Osteoblast (primary cell): ENCODE measurements around the gene CDADC1. TPM values are rescaled to one million over a fixed set of nuclear protein-coding genes. Genes with fewer than 3 reads are reported as not detected.

Experiments used
- DNase-seq: peaks from one replicate; pipeline ENCODE4 v3.0.0; 2011; ENCODE audit warnings: low spot score, mixed read lengths; ENCODE audit not compliant: insufficient read length; ENCODE audit errors: missing footprints
- H2AFZ ChIP-seq: 2 replicates; pipeline ENCODE4 v1.6.0; 2011; ENCODE audit warnings: mild to moderate bottlenecking, low read length
- H3K27ac ChIP-seq: 2 replicates; pipeline ENCODE4 v1.5.1; 2011; ENCODE audit warnings: mild to moderate bottlenecking, low read depth, low read length, moderate library complexity
- H3K27me3 ChIP-seq: 2 replicates; pipeline ENCODE4 v1.6.0; 2012; ENCODE audit warnings: mild to moderate bottlenecking, control low read depth, inconsistent platforms, low read length, moderate library complexity; ENCODE audit not compliant: insufficient read depth
- H3K36me3 ChIP-seq: 2 replicates; pipeline ENCODE4 v1.5.1; 2011; ENCODE audit warnings: mild to moderate bottlenecking, low read length, control low read depth, moderate library complexity; ENCODE audit not compliant: insufficient read depth
- H3K4me1 ChIP-seq: 2 replicates; pipeline ENCODE4 v1.5.1; 2011; ENCODE audit warnings: mild to moderate bottlenecking, low read length, control low read depth, moderate library complexity; ENCODE audit not compliant: insufficient read depth
- H3K4me2 ChIP-seq: 2 replicates; pipeline ENCODE4 v1.6.0; 2011; ENCODE audit warnings: mild to moderate bottlenecking, low read length; ENCODE audit not compliant: insufficient read depth
- H3K4me3 ChIP-seq: fragments of 200-600 bp; sonication (generic); 3 replicates; pipeline ENCODE4 v1.5.1; 2012; ENCODE audit warnings: mild to moderate bottlenecking, low read length, inconsistent platforms; ENCODE audit not compliant: insufficient read depth
- H3K79me2 ChIP-seq: 2 replicates; pipeline ENCODE4 v1.6.0; 2012; ENCODE audit warnings: mild to moderate bottlenecking, low read length, control low read depth, inconsistent platforms; ENCODE audit not compliant: insufficient read depth
- H3K9me3 ChIP-seq: 2 replicates; pipeline ENCODE4 v1.5.1; 2011; ENCODE audit warnings: low read depth, low read length, control low read depth
- H4K20me1 ChIP-seq: 2 replicates; pipeline ENCODE4 v1.6.0; 2012; ENCODE audit warnings: mild to moderate bottlenecking, low read length, control low read depth; ENCODE audit not compliant: insufficient read depth
- total RNA-seq: library from RNA; depleted of rRNA; stranded (reverse); fragments of >200 nt; gene quantifications from 2 replicates; pipeline ENCODE4 v1.2.3, GENCODE V29; 2012
- TF ChIP-seq, protein P1 (sequence below): IDR thresholded peaks from 2 replicates; pipeline ENCODE4 v1.5.1; 2011; ENCODE audit warnings: mild to moderate bottlenecking, low read depth, low read length, moderate library complexity; ENCODE audit errors: extremely low read depth

The CDADC1 gene
- total RNA-seq, 1 donor, result 3.6 TPM

DNA sequence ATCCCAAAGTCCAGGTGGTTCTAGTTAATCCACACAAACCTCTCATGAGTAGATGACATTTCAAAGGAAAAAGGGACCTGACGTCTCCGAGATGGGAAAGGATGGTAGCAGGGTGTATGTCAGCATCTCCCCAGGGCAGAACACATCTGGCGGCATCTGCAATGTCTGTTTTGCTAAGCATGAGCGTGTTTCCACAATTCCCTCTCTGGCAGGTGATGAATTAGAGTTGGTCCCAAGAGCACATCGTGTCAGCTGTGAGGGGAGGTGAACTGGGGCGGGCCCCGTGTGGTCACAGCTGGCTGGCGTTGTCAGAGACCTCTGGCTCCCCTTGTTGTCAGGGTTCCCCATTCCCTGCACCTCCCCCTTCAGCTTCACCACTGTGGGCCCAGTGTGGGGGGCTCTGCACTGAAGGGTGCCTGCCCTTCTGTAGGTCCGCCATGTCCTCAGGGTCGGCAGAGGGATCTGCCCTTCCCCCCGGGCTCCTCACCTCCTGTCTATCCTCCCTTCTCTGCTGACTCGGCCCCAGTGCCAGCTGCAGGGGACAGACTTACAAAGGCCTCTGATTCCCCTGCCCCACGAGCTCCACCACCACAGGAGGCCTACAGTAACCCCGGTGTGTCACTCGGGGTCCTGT is 58.2 kb downstream of the CDADC1 start:
- TF ChIP-seq, protein P1, sequence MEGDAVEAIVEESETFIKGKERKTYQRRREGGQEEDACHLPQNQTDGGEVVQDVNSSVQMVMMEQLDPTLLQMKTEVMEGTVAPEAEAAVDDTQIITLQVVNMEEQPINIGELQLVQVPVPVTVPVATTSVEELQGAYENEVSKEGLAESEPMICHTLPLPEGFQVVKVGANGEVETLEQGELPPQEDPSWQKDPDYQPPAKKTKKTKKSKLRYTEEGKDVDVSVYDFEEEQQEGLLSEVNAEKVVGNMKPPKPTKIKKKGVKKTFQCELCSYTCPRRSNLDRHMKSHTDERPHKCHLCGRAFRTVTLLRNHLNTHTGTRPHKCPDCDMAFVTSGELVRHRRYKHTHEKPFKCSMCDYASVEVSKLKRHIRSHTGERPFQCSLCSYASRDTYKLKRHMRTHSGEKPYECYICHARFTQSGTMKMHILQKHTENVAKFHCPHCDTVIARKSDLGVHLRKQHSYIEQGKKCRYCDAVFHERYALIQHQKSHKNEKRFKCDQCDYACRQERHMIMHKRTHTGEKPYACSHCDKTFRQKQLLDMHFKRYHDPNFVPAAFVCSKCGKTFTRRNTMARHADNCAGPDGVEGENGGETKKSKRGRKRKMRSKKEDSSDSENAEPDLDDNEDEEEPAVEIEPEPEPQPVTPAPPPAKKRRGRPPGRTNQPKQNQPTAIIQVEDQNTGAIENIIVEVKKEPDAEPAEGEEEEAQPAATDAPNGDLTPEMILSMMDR, result no peak
- H3K4me1 ChIP-seq, result peaks cover 21% of the 10 kb centered on the region
- no peak overlapping the region for H3K4me2 ChIP-seq
- no peaks in the 10 kb centered on the region for H3K27me3 ChIP-seq
- H4K20me1 ChIP-seq, result no peaks in the 10 kb centered on the region
- no peak overlapping the region for H3K4me3 ChIP-seq
- H3K27ac ChIP-seq, result no peak overlapping the region
- peak; percentile 23 for DNase-seq
- H2AFZ ChIP-seq, result no peak overlapping the region
- H3K79me2 ChIP-seq, result no peaks in the 10 kb centered on the region
- H3K36me3 ChIP-seq, result no peaks in the 10 kb centered on the region
- H3K9me3 ChIP-seq, result no peaks in the 10 kb centered on the region

GRCh38 chr13:49307365-49307764 is 59.6 kb downstream of the CDADC1 start:
- H3K27ac ChIP-seq, result no peak overlapping the region
- H3K4me2 ChIP-seq, result no peak overlapping the region
- H3K79me2 ChIP-seq, result no peaks in the 10 kb centered on the region
- no peaks in the 10 kb centered on the region for H4K20me1 ChIP-seq
- H3K4me1 ChIP-seq, result peaks cover 21% of the 10 kb centered on the region
- no peaks in the 10 kb centered on the region for H3K36me3 ChIP-seq
- no peaks in the 10 kb centered on the region for H3K27me3 ChIP-seq
- no peak for DNase-seq
- peak overlapping the region; percentile 57 for H2AFZ ChIP-seq
- no peak overlapping the region for H3K4me3 ChIP-seq
- TF ChIP-seq, protein P1, result no peak
- H3K9me3 ChIP-seq, result no peaks in the 10 kb centered on the region

GRCh38 chr13:49308097-49308875 is 60.6 kb downstream of the CDADC1 start:
- TF ChIP-seq, protein P1, result no peak
- H3K36me3 ChIP-seq, result no peaks in the 10 kb centered on the region
- H4K20me1 ChIP-seq, result no peaks in the 10 kb centered on the region
- peak overlapping the region; percentile 36 for H3K4me3 ChIP-seq
- H2AFZ ChIP-seq, result peak overlapping the region; percentile 90
- H3K9me3 ChIP-seq, result no peaks in the 10 kb centered on the region
- H3K4me1 ChIP-seq, result peaks cover 21% of the 10 kb centered on the region
- H3K79me2 ChIP-seq, result no peaks in the 10 kb centered on the region
- DNase-seq, result peak; percentile 90
- peak overlapping the region; percentile 61 for H3K4me2 ChIP-seq
- H3K27me3 ChIP-seq, result no peaks in the 10 kb centered on the region
- peak overlapping the region; percentile 83 for H3K27ac ChIP-seq

DNA sequence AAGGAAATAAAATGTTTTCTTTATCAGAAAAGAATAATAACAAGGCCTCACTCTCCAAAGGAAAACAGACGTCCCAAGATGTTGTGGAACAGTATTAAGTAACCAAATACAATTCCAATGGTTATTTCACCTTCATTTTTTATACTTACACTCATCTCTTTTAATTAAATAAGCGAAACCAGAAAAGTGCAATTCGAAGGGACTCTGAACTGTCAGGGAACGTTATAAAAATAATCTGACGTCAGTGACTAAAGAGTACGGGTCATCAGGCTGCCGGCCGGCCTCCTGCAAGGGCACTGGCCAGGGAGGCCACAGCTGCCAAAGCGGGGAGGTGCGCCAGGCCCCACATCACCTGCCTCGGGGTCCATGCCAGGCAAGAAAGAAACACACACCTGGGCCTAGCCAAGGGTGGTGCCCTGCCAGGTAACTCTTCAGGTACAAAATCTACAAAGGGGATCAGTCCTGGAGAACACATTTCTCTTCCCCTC is 61.2 kb downstream of the CDADC1 start:
- Histone ChIP-seq H3K36me3 (no peaks in the 10 kb centered on the region), H3K27me3 (no peaks in the 10 kb centered on the region), H2AFZ (peak overlapping the region; percentile 90), H3K79me2 (no peaks in the 10 kb centered on the region), H3K4me2 (peak overlapping the region; percentile 61), H3K9me3 (no peaks in the 10 kb centered on the region), H3K27ac (peak overlapping the region; percentile 83), H4K20me1 (no peaks in the 10 kb centered on the region), H3K4me3 (no peak overlapping the region), H3K4me1 (peaks cover 26% of the 10 kb centered on the region)
- TF ChIP-seq, protein P1, result no peak
- peak; percentile 65 for DNase-seq
